Chondrocyte (in vitro differentiated cells): Measurements from ENCODE around the gene DNAJB13. TPM values are rescaled to one million over a fixed set of nuclear protein-coding genes. Genes with fewer than 3 reads are reported as not detected.

ENCODE experiments used
- DNase-seq: peaks from one replicate; pipeline ENCODE4 v3.0.0; 2021; ENCODE audit warnings: mixed read lengths, low spot score
- H3K27ac Mint-ChIP-seq: one replicate; pipeline ENCODE4 v1.8.0; 2021; ENCODE audit warnings: mild to moderate bottlenecking, moderate library complexity, mixed read lengths; ENCODE audit not compliant: unreplicated experiment
- H3K27me3 Mint-ChIP-seq: 2 replicates; pipeline ENCODE4 v1.8.0; 2021; ENCODE audit warnings: low read depth, mixed read lengths
- H3K36me3 Mint-ChIP-seq: 2 replicates; pipeline ENCODE4 v1.8.0; 2021; ENCODE audit warnings: low read depth, mixed read lengths
- H3K4me1 Mint-ChIP-seq: 2 replicates; pipeline ENCODE4 v1.8.0; 2021; ENCODE audit warnings: low read depth, mild to moderate bottlenecking, mixed read lengths
- H3K4me3 Mint-ChIP-seq: one replicate; pipeline ENCODE4 v1.8.0; 2021; ENCODE audit warnings: mild to moderate bottlenecking, moderate library complexity, mixed read lengths; ENCODE audit not compliant: unreplicated experiment
- H3K9me3 Mint-ChIP-seq: 2 replicates; pipeline ENCODE4 v1.8.0; 2021; ENCODE audit warnings: low read depth, mixed read lengths
- total RNA-seq: library from RNA; stranded (reverse); gene quantifications from 3 replicates; pipeline ENCODE4 v1.2.1, GENCODE V29; 2021
- TF ChIP-seq, protein P1 (sequence below): fragments of 200-600 bp; sonication (generic); IDR thresholded peaks from 2 replicates; pipeline ENCODE4 v1.5.0; 2021; ENCODE audit warnings: antibody characterized with exemption, mild to moderate bottlenecking, moderate library complexity

Gene DNAJB13
- total RNA-seq, 1 donor from 2014 or later: not detected

DNA sequence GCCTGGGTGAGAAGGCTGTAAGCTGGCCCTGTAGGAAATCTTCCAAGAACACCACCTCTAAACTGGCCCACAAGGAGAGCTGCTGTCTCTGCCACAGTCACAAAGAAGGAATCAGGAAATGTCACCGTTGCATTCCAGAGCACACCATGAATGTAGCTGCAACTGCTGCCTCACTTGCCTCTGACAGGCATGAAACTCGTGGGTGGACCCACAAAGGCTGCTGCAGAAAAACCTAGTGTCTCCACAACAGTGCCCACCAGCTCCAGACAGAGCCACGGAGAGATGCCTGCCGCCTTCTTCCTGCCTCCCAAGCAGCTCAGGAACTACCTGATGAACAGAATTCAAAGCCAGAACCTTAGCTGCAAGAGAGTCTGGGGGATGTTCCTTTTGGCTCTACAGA is 10.5 kb downstream of the DNAJB13 start:
- Mint-ChIP-seq H3K36me3 (no peaks in the 10 kb centered on the region), H3K9me3 (no peaks in the 10 kb centered on the region), H3K27me3 (no peaks in the 10 kb centered on the region), H3K4me1 (peaks cover 18% of the 10 kb centered on the region), H3K4me3 (no peak overlapping the region), H3K27ac (no peak overlapping the region)
- TF ChIP-seq, protein P1, sequence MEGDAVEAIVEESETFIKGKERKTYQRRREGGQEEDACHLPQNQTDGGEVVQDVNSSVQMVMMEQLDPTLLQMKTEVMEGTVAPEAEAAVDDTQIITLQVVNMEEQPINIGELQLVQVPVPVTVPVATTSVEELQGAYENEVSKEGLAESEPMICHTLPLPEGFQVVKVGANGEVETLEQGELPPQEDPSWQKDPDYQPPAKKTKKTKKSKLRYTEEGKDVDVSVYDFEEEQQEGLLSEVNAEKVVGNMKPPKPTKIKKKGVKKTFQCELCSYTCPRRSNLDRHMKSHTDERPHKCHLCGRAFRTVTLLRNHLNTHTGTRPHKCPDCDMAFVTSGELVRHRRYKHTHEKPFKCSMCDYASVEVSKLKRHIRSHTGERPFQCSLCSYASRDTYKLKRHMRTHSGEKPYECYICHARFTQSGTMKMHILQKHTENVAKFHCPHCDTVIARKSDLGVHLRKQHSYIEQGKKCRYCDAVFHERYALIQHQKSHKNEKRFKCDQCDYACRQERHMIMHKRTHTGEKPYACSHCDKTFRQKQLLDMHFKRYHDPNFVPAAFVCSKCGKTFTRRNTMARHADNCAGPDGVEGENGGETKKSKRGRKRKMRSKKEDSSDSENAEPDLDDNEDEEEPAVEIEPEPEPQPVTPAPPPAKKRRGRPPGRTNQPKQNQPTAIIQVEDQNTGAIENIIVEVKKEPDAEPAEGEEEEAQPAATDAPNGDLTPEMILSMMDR: no peak
- DNase-seq: no peak

DNA sequence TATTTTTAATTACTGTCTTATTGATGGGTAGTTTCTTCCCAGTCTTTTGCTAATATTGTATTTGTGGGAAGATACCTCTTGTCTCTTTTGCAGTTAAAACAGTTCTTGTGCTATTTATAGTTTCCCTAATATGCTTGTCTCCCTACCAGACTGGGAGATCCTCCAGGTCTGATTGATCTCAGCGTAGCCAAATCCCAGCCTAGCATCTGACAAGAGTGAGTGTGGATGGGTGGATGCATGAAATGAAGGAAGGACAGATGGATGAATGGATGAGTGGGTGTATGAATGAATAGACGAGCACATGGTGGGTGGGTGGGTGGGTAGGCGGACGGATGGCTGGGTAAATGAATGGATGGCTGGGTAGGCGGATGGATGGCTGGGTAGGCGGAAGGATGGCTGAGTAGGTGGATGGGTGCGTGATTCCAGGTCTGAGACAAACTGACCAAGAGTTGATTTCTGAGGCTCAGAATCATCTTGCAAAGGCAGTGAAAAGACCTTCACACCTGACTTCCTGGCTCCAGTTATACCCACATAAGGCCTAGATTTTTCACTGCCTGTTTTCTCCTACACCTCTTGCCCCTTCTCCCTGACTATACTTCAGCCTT is 11.4 kb downstream of the DNAJB13 start:
- Mint-ChIP-seq H3K9me3 (no peaks in the 10 kb centered on the region), H3K36me3 (no peaks in the 10 kb centered on the region), H3K27me3 (no peaks in the 10 kb centered on the region), H3K27ac (no peak overlapping the region), H3K4me3 (no peak overlapping the region), H3K4me1 (peaks cover 17% of the 10 kb centered on the region)
- no peak for DNase-seq
- TF ChIP-seq, protein P1: no peak

DNA sequence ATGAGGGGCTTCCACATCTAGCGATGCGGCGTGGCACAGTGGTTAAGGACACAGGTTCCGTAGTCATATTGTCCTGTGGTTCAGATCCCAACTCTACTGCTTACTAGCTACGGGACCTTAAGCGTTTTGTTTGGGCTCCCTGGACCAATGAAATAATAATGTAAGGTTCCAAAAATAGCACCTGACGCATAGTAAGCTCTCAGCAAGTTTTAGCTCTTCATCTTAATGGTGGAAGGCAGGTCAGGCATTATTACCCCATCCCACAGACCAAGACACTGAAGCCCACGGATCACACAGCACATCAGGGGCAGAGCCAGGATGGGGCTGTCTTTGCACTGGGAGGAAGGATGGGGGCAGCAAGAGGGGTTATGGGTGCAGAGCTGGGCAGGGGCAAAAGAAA is 13.0 kb downstream of the DNAJB13 start:
- H3K36me3 Mint-ChIP-seq: no peaks in the 10 kb centered on the region
- H3K9me3 Mint-ChIP-seq: no peaks in the 10 kb centered on the region
- TF ChIP-seq, protein P1: no peak
- DNase-seq: no peak
- H3K4me3 Mint-ChIP-seq: no peak overlapping the region
- peak overlapping the region; percentile 49 for H3K27ac Mint-ChIP-seq
- H3K4me1 Mint-ChIP-seq: peaks cover 17% of the 10 kb centered on the region
- no peaks in the 10 kb centered on the region for H3K27me3 Mint-ChIP-seq

DNA sequence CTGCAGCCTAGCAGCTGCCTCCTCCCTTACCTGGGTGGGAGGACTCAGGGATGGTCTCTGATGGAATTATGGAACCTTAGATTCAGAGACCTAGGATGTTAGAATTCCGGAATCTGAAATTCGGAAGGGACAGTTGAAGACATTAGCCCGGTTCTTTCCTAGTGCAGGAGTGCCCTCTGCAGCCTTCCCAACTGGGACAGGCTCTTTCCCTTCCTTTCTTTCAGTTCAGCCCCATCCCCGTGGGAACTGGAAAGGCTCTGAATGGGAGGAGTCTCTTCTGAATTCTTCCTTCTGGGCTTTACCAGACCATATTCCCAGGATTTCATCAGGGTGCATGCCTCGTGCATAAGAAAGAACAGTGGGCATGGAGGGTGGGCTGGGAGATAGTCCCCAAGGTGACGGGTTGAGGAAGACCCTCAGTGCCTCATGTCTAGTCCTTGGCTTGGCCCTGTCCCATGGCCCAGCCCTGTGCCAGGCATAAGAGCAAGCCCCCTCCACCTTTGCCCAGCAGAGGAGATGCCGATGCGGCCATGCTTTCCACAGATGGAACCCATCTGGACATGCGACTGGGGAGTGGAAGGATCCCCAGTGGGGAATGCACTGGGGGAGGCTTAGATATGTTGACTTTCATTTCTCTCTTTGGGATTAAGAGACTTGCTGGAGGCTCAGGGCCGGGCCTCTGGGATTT is 14.4 kb downstream of the DNAJB13 start:
- peaks cover 17% of the 10 kb centered on the region for H3K4me1 Mint-ChIP-seq
- TF ChIP-seq, protein P1: no peak
- DNase-seq: no peak
- H3K27me3 Mint-ChIP-seq: no peaks in the 10 kb centered on the region
- H3K4me3 Mint-ChIP-seq: no peak overlapping the region
- no peaks in the 10 kb centered on the region for H3K36me3 Mint-ChIP-seq
- H3K27ac Mint-ChIP-seq: no peak overlapping the region
- no peaks in the 10 kb centered on the region for H3K9me3 Mint-ChIP-seq

DNA sequence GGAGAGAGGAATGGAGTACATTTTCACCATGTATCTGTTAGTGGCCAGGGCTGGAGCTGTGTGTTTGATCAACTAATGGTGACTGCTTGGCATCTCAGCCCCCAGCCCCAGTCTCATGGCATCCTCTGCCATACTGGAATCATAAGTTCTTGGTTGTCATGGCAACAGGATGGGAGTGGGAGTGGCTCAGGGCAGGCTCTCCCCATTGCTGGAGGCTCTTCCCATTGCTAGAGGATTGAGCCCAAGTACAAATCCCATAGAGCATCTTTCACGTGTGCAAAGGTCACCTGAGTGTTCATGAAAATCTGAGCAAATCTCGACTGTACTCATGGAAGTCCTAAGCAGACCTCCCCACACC is 14.9 kb downstream of the DNAJB13 start:
- H3K27me3 Mint-ChIP-seq: no peaks in the 10 kb centered on the region
- no peak overlapping the region for H3K4me3 Mint-ChIP-seq
- no peak overlapping the region for H3K27ac Mint-ChIP-seq
- DNase-seq: no peak
- H3K9me3 Mint-ChIP-seq: no peaks in the 10 kb centered on the region
- TF ChIP-seq, protein P1: no peak
- H3K36me3 Mint-ChIP-seq: no peaks in the 10 kb centered on the region
- peaks cover 17% of the 10 kb centered on the region for H3K4me1 Mint-ChIP-seq
